HL-60 (cell line): ENCODE results near the gene NLRP10.

Experiments
- CTCF ChIP-seq: IDR thresholded peaks from one replicate; pipeline ENCODE4 v1.5.1; 2011; ENCODE audit warnings: low read length, control low read depth, inconsistent platforms; ENCODE audit not compliant: insufficient read depth
- POLR2AphosphoS5 ChIP-seq: IDR thresholded peaks from 2 replicates; pipeline ENCODE4 v1.6.1; 2012; ENCODE audit warnings: low read depth

- TF ChIP-seq POLR2AphosphoS5 (no peak), CTCF (no peak)
Observed at GRCh38 chr11:7944123-7944522, 21.1 kb downstream of the NLRP10 start.
